HepG2 (cell line): ENCODE results near the gene PSEN2. TPM values are rescaled to one million over a fixed set of nuclear protein-coding genes. Genes with fewer than 3 reads are reported as not detected.

Experiments
- ATAC-seq: fragments of 200-7000 bp; cut with Tn5 transposase; 3 replicates; pipeline ENCODE4 v1.9.1; 2020; ENCODE audit warnings: mild to moderate bottlenecking, moderate library complexity
- BruUV-seq: library from RNA; stranded (reverse); fragments of 400-500 nt; replicated peaks from 2 replicates; lab custom pipeline; 2021; lab: Mats Ljungman, UMichigan
- CTCF ChIA-PET: fragments of 300-600 bp; formaldehyde crosslinking; extraction: SDS; loops from one replicate; lab custom pipeline; 2021; ENCODE audit warnings: low total read pairs, inconsistent platforms, low intra/inter-chr PET ratio; lab: Yijun Ruan, JAX
- POLR2A ChIA-PET: fragments of 350-600 bp; sonication (Branson Sonifier 250); formaldehyde crosslinking; loops from one replicate; lab custom pipeline; 2020; ENCODE audit warnings: antibody characterized with exemption, inconsistent platforms; lab: Yijun Ruan, JAX
- DNase-seq: peaks from one replicate; pipeline ENCODE4 v3.0.0-alpha.2; 2015; ENCODE audit warnings: low spot score
- FAIRE-seq: peaks from 3 replicates; lab custom pipeline; 2011; peaks lifted over from hg19 to GRCh38; lab: Jason Lieb, UNC
- H2AFZ ChIP-seq: one replicate; pipeline ENCODE4 v1.6.1; 2011; ENCODE audit warnings: low read length, inconsistent platforms
- H3K27ac ChIP-seq: fragments of 300-600 bp; 3 replicates; pipeline ENCODE4 v1.8.0; 2011; ENCODE audit warnings: mixed run types, mild to moderate bottlenecking, mixed read lengths, low read length, inconsistent platforms; ENCODE audit not compliant: insufficient read depth; ENCODE audit errors: extremely low read length
- H3K27me3 ChIP-seq, 2 experiments: fragments of 200-600 bp in 1 of 2; 2 replicates in 1 of 2; 3 replicates in 1 of 2; pipeline versions ENCODE4 v1.6.0 to v1.8.0; 2011; ENCODE audit warnings: low read length in 2 of 2, mild to moderate bottlenecking in 2 of 2, moderate library complexity in 2 of 2, inconsistent platforms in 1 of 2; ENCODE audit not compliant: insufficient read depth in 2 of 2, control insufficient read depth in 1 of 2
- H3K36me3 ChIP-seq, 2 experiments: fragments of 200-600 bp in 1 of 2; replicated peaks in 1 of 2; 2 replicates in 1 of 2; 3 replicates in 1 of 2; pipeline versions ENCODE4 v1.5.1 to v1.8.0; 2011; ENCODE audit warnings: low read length in 2 of 2, inconsistent platforms in 1 of 2; ENCODE audit not compliant: insufficient read depth in 2 of 2, control insufficient read depth in 1 of 2
- H3K4me1 ChIP-seq: 2 replicates; pipeline ENCODE4 v1.5.1; 2012; ENCODE audit warnings: low read length, inconsistent platforms; ENCODE audit not compliant: insufficient read depth
- H3K4me2 ChIP-seq: 2 replicates; pipeline ENCODE4 v1.6.0; 2011; ENCODE audit warnings: low read depth, low read length, inconsistent platforms
- H3K4me3 ChIP-seq, 3 experiments: fragments of 200-600 bp in 1 of 3; sonication (generic), shearing (Covaris generic) in 1 of 3; replicated peaks in 1 of 3; 2 replicates each; pipeline ENCODE4 v1.5.1; 2011 to 2016; ENCODE audit warnings: low read length in 3 of 3, inconsistent platforms in 2 of 3, low read depth in 2 of 3, mild to moderate bottlenecking in 2 of 3, control low read depth in 1 of 3, mixed read lengths in 1 of 3; ENCODE audit not compliant: insufficient read depth in 1 of 3
- H3K79me2 ChIP-seq: one replicate; pipeline ENCODE4 v1.6.1; 2011; ENCODE audit warnings: low read length, inconsistent platforms; ENCODE audit not compliant: insufficient read depth
- H3K9ac ChIP-seq: 2 replicates; pipeline ENCODE4 v1.6.0; 2011; ENCODE audit warnings: mild to moderate bottlenecking, low read depth, low read length, inconsistent platforms; ENCODE audit not compliant: insufficient read depth
- H3K9me3 ChIP-seq: 2 replicates; pipeline ENCODE4 v1.5.1; 2012; ENCODE audit warnings: mild to moderate bottlenecking, low read length
- H4K20me1 ChIP-seq: 2 replicates; pipeline ENCODE4 v1.6.0; 2011; ENCODE audit warnings: inconsistent platforms, mild to moderate bottlenecking, low read length, moderate library complexity; ENCODE audit not compliant: insufficient read depth
- AKAP8 ChIP-seq: sonication (generic); formaldehyde crosslinking; IDR thresholded peaks from 2 replicates; pipeline ENCODE4 v1.5.1; 2020; ENCODE audit warnings: mild to moderate bottlenecking, missing genetic modification reagents
- FIP1L1 ChIP-seq: fragments of 200-400 bp; formaldehyde crosslinking; IDR thresholded peaks from 2 replicates; pipeline ENCODE4 v1.6.1; 2018; ENCODE audit warnings: low read depth, mild to moderate bottlenecking, low read length, moderate library complexity, borderline replicate concordance; ENCODE audit not compliant: insufficient read depth
- FOXO1 ChIP-seq: sonication (generic); formaldehyde crosslinking; IDR thresholded peaks from 2 replicates; pipeline ENCODE4 v1.4.0; 2020; ENCODE audit warnings: missing genetic modification reagents
- HDAC2 ChIP-seq: sonication (generic); formaldehyde crosslinking; IDR thresholded peaks from 2 replicates; pipeline ENCODE4 v1.4.0; 2020; ENCODE audit warnings: missing genetic modification reagents
- HNRNPK ChIP-seq: fragments of 200-400 bp; formaldehyde crosslinking; IDR thresholded peaks from 2 replicates; pipeline ENCODE4 v1.6.1; 2018; ENCODE audit warnings: low read length, low read depth, moderate library complexity, mild to moderate bottlenecking; ENCODE audit not compliant: poor library complexity, severe bottlenecking
- IKZF1 ChIP-seq: fragments of 450-650 bp; IDR thresholded peaks from 2 replicates; pipeline ENCODE4 v1.7.1; 2016
- MAF1 ChIP-seq: sonication (generic); formaldehyde crosslinking; IDR thresholded peaks from 2 replicates; pipeline ENCODE4 v1.5.0; 2020; ENCODE audit warnings: missing genetic modification reagents, borderline replicate concordance
- MXI1 ChIP-seq: IDR thresholded peaks from 3 replicates; pipeline ENCODE4 v1.6.1; 2012; ENCODE audit warnings: low read depth, low read length, inconsistent platforms, borderline replicate concordance
- NCOA5 ChIP-seq: sonication (generic); formaldehyde crosslinking; IDR thresholded peaks from 2 replicates; pipeline ENCODE4 v1.4.0; 2020; ENCODE audit warnings: missing genetic modification reagents
- NFE2 ChIP-seq: sonication (generic); formaldehyde crosslinking; IDR thresholded peaks from 2 replicates; pipeline ENCODE4 v1.4.0; 2020; ENCODE audit warnings: missing genetic modification reagents
- U2AF2 ChIP-seq: fragments of 200-400 bp; formaldehyde crosslinking; IDR thresholded peaks from 2 replicates; pipeline ENCODE4 v1.6.1; 2017; ENCODE audit warnings: low read depth, mild to moderate bottlenecking, low read length
- WIZ ChIP-seq: sonication (generic); formaldehyde crosslinking; IDR thresholded peaks from 2 replicates; pipeline ENCODE4 v1.5.1; 2020; ENCODE audit warnings: mild to moderate bottlenecking, missing genetic modification reagents
- ZNF280D ChIP-seq: sonication (generic); formaldehyde crosslinking; IDR thresholded peaks from 2 replicates; pipeline ENCODE4 v1.5.1; 2020; ENCODE audit warnings: mild to moderate bottlenecking, missing genetic modification reagents
- ZNF749 ChIP-seq: sonication (generic); formaldehyde crosslinking; IDR thresholded peaks from 2 replicates; pipeline ENCODE4 v1.8.0; 2022; ENCODE audit warnings: mild to moderate bottlenecking, missing genetic modification reagents, moderate library complexity, borderline replicate concordance
- ZNF782 ChIP-seq: sonication (generic); formaldehyde crosslinking; IDR thresholded peaks from 2 replicates; pipeline ENCODE4 v1.4.0; 2020; ENCODE audit warnings: missing genetic modification reagents, mild to moderate bottlenecking, borderline replicate concordance
- ZNF850 ChIP-seq: sonication (generic); formaldehyde crosslinking; conservative IDR thresholded peaks from 2 replicates; pipeline ENCODE4 v1.9.0; 2021; ENCODE audit warnings: mild to moderate bottlenecking, missing genetic modification reagents
- WGBS: methylation state at CpG from one replicate; pipeline ENCODE4 v1.1.6; 2017; ENCODE audit warnings: low lambda C conversion rate; 5-methylcytosine and 5-hydroxymethylcytosine counted together
- in situ Hi-C: cut with HindIII; loops from 2 replicates; pipeline ENCODE4 v1.10.0; 2017; ENCODE audit warnings: low pct_unique_long_range_greater_than_20kb; ENCODE audit not compliant: extremely low pct_ligation_motif_present
- intact Hi-C: fragments of 100-400 bp; cut with micrococcal nuclease; formaldehyde crosslinking; loops from one replicate; pipeline ENCODE4 v1.10.0; 2022; ENCODE audit not compliant: unreplicated experiment
- polyA plus RNA-seq, 8 experiments: library from polyadenylated mRNA; depleted of rRNA in 3 of 8; stranded (reverse) in 7 of 8; unstranded in 1 of 8; fragments of >200 nt; fragmentation: Illumina TruSeq in 4 of 8; extraction: Trizol in 4 of 8; gene quantifications; 2 replicates each; pipeline versions ENCODE4 v1.2.1 to v1.2.3, GENCODE V29; 2011 to 2016; ENCODE audit warnings: low read depth in 4 of 8, missing spikeins in 1 of 8, mixed read lengths in 1 of 8; ENCODE audit not compliant: insufficient read depth in 1 of 8
- total RNA-seq, 5 experiments: library from RNA; depleted of rRNA; stranded (reverse); fragments of >200 nt; fragmentation: Illumina TruSeq; extraction: Trizol; gene quantifications; 2 replicates each; pipeline ENCODE4 v1.2.3, GENCODE V29; 2016; ENCODE audit warnings: low read depth in 1 of 5
- TF ChIP-seq, protein P1 (sequence below): sonication (generic); formaldehyde crosslinking; conservative IDR thresholded peaks from 2 replicates; pipeline ENCODE4 v1.4.0; 2020; ENCODE audit warnings: missing genetic modification reagents
- TF ChIP-seq, protein P2 (sequence below): sonication (generic); formaldehyde crosslinking; IDR thresholded peaks from 2 replicates; pipeline ENCODE4 v1.5.0; 2020; ENCODE audit warnings: mild to moderate bottlenecking, missing genetic modification reagents

Gene PSEN2
- total and polyA plus RNA-seq, 2 of the 13 experiments (the other 11 are each of a cell fraction or from before 2014, with no cell fraction given) = 5.9 to 13.1 TPM

GRCh38 chr1:226846786-226847185 is 23.6 kb upstream of the PSEN2 start:
- DNase-seq = no peak
- no peaks in the 10 kb centered on the region for H3K27me3 ChIP-seq
- H3K27ac ChIP-seq = no peak overlapping the region
- no peak for FAIRE-seq
- ATAC-seq = no peak
- BruUV-seq = no TSS peak
- POLR2A ChIA-PET = no interaction called here
- WGBS = 35% methylated on average over 1 of the region's 1 CpG
- TF ChIP-seq, protein P1, sequence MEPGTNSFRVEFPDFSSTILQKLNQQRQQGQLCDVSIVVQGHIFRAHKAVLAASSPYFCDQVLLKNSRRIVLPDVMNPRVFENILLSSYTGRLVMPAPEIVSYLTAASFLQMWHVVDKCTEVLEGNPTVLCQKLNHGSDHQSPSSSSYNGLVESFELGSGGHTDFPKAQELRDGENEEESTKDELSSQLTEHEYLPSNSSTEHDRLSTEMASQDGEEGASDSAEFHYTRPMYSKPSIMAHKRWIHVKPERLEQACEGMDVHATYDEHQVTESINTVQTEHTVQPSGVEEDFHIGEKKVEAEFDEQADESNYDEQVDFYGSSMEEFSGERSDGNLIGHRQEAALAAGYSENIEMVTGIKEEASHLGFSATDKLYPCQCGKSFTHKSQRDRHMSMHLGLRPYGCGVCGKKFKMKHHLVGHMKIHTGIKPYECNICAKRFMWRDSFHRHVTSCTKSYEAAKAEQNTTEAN (CRISPR knock-in tag) = no peak
- TF ChIP-seq ZNF749 (CRISPR knock-in tag) = no peak
- no peak for TF ChIP-seq WIZ (CRISPR knock-in tag)
- no peak for TF ChIP-seq AKAP8 (CRISPR knock-in tag)
- no peak for TF ChIP-seq U2AF2
- TF ChIP-seq ZNF280D (CRISPR knock-in tag) = no peak
- no peak for TF ChIP-seq MAF1
- TF ChIP-seq NCOA5 = no peak
- TF ChIP-seq ZNF782 = no peak
- TF ChIP-seq ZNF850 (CRISPR knock-in tag) = no peak
- TF ChIP-seq, protein P2, sequence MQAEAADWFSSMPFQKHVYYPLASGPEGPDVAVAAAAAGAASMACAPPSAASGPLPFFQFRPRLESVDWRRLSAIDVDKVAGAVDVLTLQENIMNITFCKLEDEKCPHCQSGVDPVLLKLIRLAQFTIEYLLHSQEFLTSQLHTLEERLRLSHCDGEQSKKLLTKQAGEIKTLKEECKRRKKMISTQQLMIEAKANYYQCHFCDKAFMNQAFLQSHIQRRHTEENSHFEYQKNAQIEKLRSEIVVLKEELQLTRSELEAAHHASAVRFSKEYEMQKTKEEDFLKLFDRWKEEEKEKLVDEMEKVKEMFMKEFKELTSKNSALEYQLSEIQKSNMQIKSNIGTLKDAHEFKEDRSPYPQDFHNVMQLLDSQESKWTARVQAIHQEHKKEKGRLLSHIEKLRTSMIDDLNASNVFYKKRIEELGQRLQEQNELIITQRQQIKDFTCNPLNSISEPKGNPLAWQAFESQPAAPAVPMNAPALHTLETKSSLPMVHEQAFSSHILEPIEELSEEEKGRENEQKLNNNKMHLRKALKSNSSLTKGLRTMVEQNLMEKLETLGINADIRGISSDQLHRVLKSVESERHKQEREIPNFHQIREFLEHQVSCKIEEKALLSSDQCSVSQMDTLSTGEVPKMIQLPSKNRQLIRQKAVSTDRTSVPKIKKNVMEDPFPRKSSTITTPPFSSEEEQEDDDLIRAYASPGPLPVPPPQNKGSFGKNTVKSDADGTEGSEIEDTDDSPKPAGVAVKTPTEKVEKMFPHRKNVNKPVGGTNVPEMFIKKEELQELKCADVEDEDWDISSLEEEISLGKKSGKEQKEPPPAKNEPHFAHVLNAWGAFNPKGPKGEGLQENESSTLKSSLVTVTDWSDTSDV = no peak
- no peak for TF ChIP-seq FOXO1 (CRISPR knock-in tag)
- no peak for TF ChIP-seq MXI1
- no peak for TF ChIP-seq HDAC2 (CRISPR knock-in tag)
- TF ChIP-seq HNRNPK = no peak
- no peak for TF ChIP-seq FIP1L1
- TF ChIP-seq IKZF1 = no peak
- no peak for TF ChIP-seq NFE2
- no peaks in the 10 kb centered on the region for H3K36me3 ChIP-seq
- no peaks in the 10 kb centered on the region for H3K4me1 ChIP-seq
- no peaks in the 10 kb centered on the region for H3K79me2 ChIP-seq
- H3K9me3 ChIP-seq = no peaks in the 10 kb centered on the region
- no peak overlapping the region for H2AFZ ChIP-seq
- in situ Hi-C loops = no loop called here
- no peaks in the 10 kb centered on the region for H4K20me1 ChIP-seq
- no peak overlapping the region for H3K4me3 ChIP-seq
- CTCF ChIA-PET = no interaction called here
- intact Hi-C loops = no loop called here
- H3K9ac ChIP-seq = no peak overlapping the region
- no peak overlapping the region for H3K4me2 ChIP-seq
